B cell (primary cell): ENCODE measurements around the gene CIT. TPM values are rescaled to one million over a fixed set of nuclear protein-coding genes. Genes with fewer than 3 reads are reported as not detected.

ENCODE experiments used
- ATAC-seq: fragments of 200-7000 bp; cut with Tn5 transposase; one replicate; pipeline ENCODE4 v1.10.0; 2021; ENCODE audit warnings: low read depth, mild to moderate bottlenecking, moderate number of reproducible peaks, moderate library complexity
- CTCF ChIA-PET: fragments of 350-600 bp; sonication (Branson Sonifier 250); formaldehyde crosslinking; loops from one replicate; lab custom pipeline; 2021; ENCODE audit warnings: antibody characterized with exemption, inconsistent platforms; lab: Charles Lee
- POLR2A ChIA-PET: fragments of 350-600 bp; sonication (Branson Sonifier 250); formaldehyde crosslinking; loops from one replicate; lab custom pipeline; 2021; ENCODE audit warnings: antibody characterized with exemption; lab: Charles Lee
- DNase-seq: peaks from one replicate; pipeline ENCODE4 v3.0.0; 2013
- H2AFZ ChIP-seq: 2 replicates; pipeline ENCODE4 v1.6.1; 2012; ENCODE audit warnings: mild to moderate bottlenecking, low read depth, low read length; ENCODE audit not compliant: insufficient read depth, poor library complexity, severe bottlenecking
- H3K27ac ChIP-seq, 2 donors: 1 replicate in 1 of 2; 2 replicates in 1 of 2; pipeline ENCODE4 v1.5.1; 2012 to 2013; ENCODE audit warnings: low read length in 2 of 2, mild to moderate bottlenecking in 2 of 2, moderate library complexity in 1 of 2
- H3K27me3 ChIP-seq, 4 experiments: fragments of 200-600 bp in 1 of 4; sonication (generic) in 1 of 4; replicated peaks in 1 of 4; 1 replicate in 2 of 4; 2 replicates in 2 of 4; pipeline versions ENCODE4 v1.6.1 to v1.7.0; 2013 to 2016; ENCODE audit warnings: low read length in 3 of 4, mild to moderate bottlenecking in 2 of 4, mixed read lengths in 1 of 4, moderate library complexity in 1 of 4; ENCODE audit not compliant: insufficient read depth in 4 of 4, control insufficient read depth in 3 of 4; ENCODE audit errors: control extremely low read depth in 1 of 4
- H3K36me3 ChIP-seq, 2 experiments: replicated peaks in 1 of 2; 1 replicate in 1 of 2; 2 replicates in 1 of 2; pipeline versions ENCODE4 v1.6.1 to v1.7.1; 2013; ENCODE audit warnings: low read length in 1 of 2; ENCODE audit not compliant: insufficient read depth in 2 of 2, control insufficient read depth in 1 of 2; ENCODE audit errors: control extremely low read depth in 1 of 2, extremely low read depth in 1 of 2
- H3K4me1 ChIP-seq, 2 donors: fragments of 200-600 bp in 1 of 2; sonication (generic) in 1 of 2; 1 replicate in 1 of 2; 2 replicates in 1 of 2; pipeline versions ENCODE4 v1.5.1 to v1.6.1; 2013 to 2017; ENCODE audit warnings: low read length in 2 of 2; ENCODE audit not compliant: control insufficient read depth in 2 of 2, insufficient read depth in 2 of 2
- H3K4me2 ChIP-seq: replicated peaks from 2 replicates; pipeline ENCODE3; 2012; ENCODE audit warnings: mild to moderate bottlenecking, low read depth, low read length; ENCODE audit not compliant: poor library complexity, severe bottlenecking
- H3K4me3 ChIP-seq, 5 experiments: fragments of 200-600 bp in 1 of 5; sonication (generic) in 1 of 5; 1 replicate in 3 of 5; 2 replicates in 2 of 5; pipeline versions ENCODE4 v1.5.1 to v1.7.0; 2011 to 2016; ENCODE audit warnings: low read length in 4 of 5, mild to moderate bottlenecking in 4 of 5, low read depth in 2 of 5, control low read depth in 1 of 5, moderate library complexity in 1 of 5; ENCODE audit not compliant: insufficient read depth in 1 of 5; ENCODE audit errors: control extremely low read depth in 1 of 5, extremely low read depth in 1 of 5
- H3K79me2 ChIP-seq: fragments of 200-600 bp; sonication (generic); one replicate; pipeline ENCODE4 v1.6.0; 2016; ENCODE audit warnings: low read length; ENCODE audit not compliant: control insufficient read depth, insufficient read depth
- H3K9ac ChIP-seq: fragments of 200-600 bp; sonication (generic); 2 replicates; pipeline ENCODE4 v1.6.1; 2017; ENCODE audit warnings: mild to moderate bottlenecking, low read length, moderate library complexity
- H3K9me3 ChIP-seq, 3 donors: one replicate each; pipeline versions ENCODE4 v1.6.1 to v1.7.1; 2013; ENCODE audit warnings: low read length in 2 of 3; ENCODE audit not compliant: control insufficient read depth in 2 of 3, insufficient read depth in 1 of 3; ENCODE audit errors: control extremely low read depth in 1 of 3
- H4K20me1 ChIP-seq: 2 replicates; pipeline ENCODE4 v1.6.0; 2012; ENCODE audit warnings: mild to moderate bottlenecking, low read length; ENCODE audit not compliant: insufficient read depth, control insufficient read depth, poor library complexity, severe bottlenecking
- H3K27ac Mint-ChIP-seq: one replicate; pipeline ENCODE4 v1.8.0; 2021; ENCODE audit warnings: mixed read lengths
- H3K27me3 Mint-ChIP-seq: one replicate; pipeline ENCODE4 v1.8.0; 2021; ENCODE audit warnings: mixed read lengths
- H3K4me1 Mint-ChIP-seq: one replicate; pipeline ENCODE4 v1.8.0; 2021; ENCODE audit warnings: mixed read lengths
- H3K4me3 Mint-ChIP-seq: one replicate; pipeline ENCODE4 v1.8.0; 2021; ENCODE audit warnings: mixed read lengths
- H3K9me3 Mint-ChIP-seq: one replicate; pipeline ENCODE4 v1.8.0; 2022; ENCODE audit warnings: mixed read lengths; ENCODE audit not compliant: insufficient read depth
- EZH2 ChIP-seq: IDR thresholded peaks from 2 replicates; pipeline ENCODE4 v1.6.1; 2012; ENCODE audit warnings: borderline replicate concordance, low read depth, mild to moderate bottlenecking, moderate library complexity, low read length; ENCODE audit not compliant: insufficient read depth, poor library complexity, severe bottlenecking
- WGBS: methylation state at CpG from one replicate; pipeline ENCODE4 v1.1.5; 2013; ENCODE audit warnings: missing lambda C conversion rate; ENCODE audit not compliant: insufficient coverage; 5-methylcytosine and 5-hydroxymethylcytosine counted together
- intact Hi-C: fragments of 100-400 bp; cut with micrococcal nuclease; formaldehyde crosslinking; loops from one replicate; pipeline ENCODE4 v1.10.0; 2022
- polyA plus RNA-seq: library from polyadenylated mRNA; depleted of rRNA; stranded (reverse); fragments of >200 nt; gene quantifications from 2 replicates; pipeline ENCODE4 v1.2.3, GENCODE V29; 2012
- total RNA-seq, 2 donors: library from RNA; stranded (reverse); fragments of 120-200 nt in 1 of 2; gene quantifications; 1 replicate in 1 of 2; 2 replicates in 1 of 2; pipeline versions ENCODE4 v1.2.3 to v1.2.4, GENCODE V29; 2013 to 2022
- TF ChIP-seq, protein P1 (sequence below): fragments of 200-600 bp; IDR thresholded peaks from one replicate; pipeline ENCODE4 v1.8.0; 2022; ENCODE audit warnings: antibody characterized with exemption, mild to moderate bottlenecking

CIT gene
- total and polyA plus RNA-seq, 2 donors (not counting 1 experiment from before 2014, with no cell fraction given) = 1.4 to 6.1 TPM

DNA sequence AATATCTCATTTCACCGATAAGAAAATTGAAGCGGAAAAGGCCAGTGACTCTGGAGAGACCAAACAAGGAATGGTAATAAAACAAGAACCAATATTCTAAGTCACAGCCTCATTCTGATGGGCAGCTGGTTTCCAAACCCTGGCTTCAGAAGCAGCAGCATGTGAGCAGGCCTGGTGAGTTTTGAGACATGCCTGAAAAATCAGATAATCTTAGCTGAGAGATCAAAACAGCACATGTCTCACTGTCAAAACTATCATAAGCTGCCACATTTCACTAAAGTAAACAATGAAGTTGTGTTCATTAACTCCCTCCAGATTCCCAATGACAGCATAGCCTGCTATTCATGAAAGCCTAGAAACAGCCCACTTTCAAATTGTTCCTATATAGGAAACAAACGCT is 36.5 kb downstream of the CIT start:
- no peaks in the 10 kb centered on the region for H4K20me1 ChIP-seq
- CTCF ChIA-PET = no interaction called here
- no peak overlapping the region for H2AFZ ChIP-seq
- intact Hi-C loops = no loop called here
- no peak overlapping the region for H3K4me3 ChIP-seq
- no peaks in the 10 kb centered on the region for H3K27me3 ChIP-seq
- no peak overlapping the region for H3K4me2 ChIP-seq
- ATAC-seq (no peak), DNase-seq (no peak)
- Mint-ChIP-seq H3K27me3 (no peaks in the 10 kb centered on the region), H3K4me3 (no peak overlapping the region), H3K27ac (no peak overlapping the region), H3K4me1 (peaks cover 6% of the 10 kb centered on the region), H3K9me3 (peaks cover 3% of the 10 kb centered on the region)
- no peaks in the 10 kb centered on the region for H3K79me2 ChIP-seq
- no peak overlapping the region for H3K27ac ChIP-seq
- H3K9ac ChIP-seq = no peak overlapping the region
- WGBS = no CpG with 5 or more reads among the region's 3 CpGs
- H3K36me3 ChIP-seq = no peaks in the 10 kb centered on the region
- POLR2A ChIA-PET = no interaction called here
- H3K4me1 ChIP-seq = peaks cover 0 to 13% of the 10 kb centered on the region in 2 donors
- TF ChIP-seq EZH2 = no peak
- TF ChIP-seq, protein P1, sequence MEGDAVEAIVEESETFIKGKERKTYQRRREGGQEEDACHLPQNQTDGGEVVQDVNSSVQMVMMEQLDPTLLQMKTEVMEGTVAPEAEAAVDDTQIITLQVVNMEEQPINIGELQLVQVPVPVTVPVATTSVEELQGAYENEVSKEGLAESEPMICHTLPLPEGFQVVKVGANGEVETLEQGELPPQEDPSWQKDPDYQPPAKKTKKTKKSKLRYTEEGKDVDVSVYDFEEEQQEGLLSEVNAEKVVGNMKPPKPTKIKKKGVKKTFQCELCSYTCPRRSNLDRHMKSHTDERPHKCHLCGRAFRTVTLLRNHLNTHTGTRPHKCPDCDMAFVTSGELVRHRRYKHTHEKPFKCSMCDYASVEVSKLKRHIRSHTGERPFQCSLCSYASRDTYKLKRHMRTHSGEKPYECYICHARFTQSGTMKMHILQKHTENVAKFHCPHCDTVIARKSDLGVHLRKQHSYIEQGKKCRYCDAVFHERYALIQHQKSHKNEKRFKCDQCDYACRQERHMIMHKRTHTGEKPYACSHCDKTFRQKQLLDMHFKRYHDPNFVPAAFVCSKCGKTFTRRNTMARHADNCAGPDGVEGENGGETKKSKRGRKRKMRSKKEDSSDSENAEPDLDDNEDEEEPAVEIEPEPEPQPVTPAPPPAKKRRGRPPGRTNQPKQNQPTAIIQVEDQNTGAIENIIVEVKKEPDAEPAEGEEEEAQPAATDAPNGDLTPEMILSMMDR = no peak
- H3K9me3 ChIP-seq = peaks cover 0 to 10% (median 0%) of the 10 kb centered on the region in 3 donors

DNA sequence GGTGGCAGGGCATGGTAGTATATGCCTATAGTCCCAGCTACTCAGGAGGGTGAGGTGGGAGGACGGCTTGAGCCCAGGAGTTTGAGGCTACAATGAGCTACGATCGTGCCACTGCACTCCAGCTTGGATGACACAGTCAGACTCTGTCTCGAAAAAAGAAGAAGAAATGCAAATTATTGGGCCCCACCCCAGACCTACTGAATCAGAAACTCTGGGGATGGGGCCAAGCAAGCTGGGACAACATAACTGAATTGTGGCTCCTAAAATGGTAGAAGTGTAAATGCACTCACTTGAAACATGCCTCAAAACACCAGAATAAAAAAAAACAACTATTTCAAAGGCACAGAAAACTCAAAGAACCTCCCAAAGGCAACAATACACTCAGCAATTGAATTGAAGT is 37.0 kb downstream of the CIT start:
- TF ChIP-seq, protein P1 = no peak
- TF ChIP-seq EZH2 = no peak
- Histone ChIP-seq H3K4me1 (peaks cover 0 to 13% of the 10 kb centered on the region in 2 donors), H3K27ac (no peak overlapping the region), H4K20me1 (no peaks in the 10 kb centered on the region), H3K79me2 (no peaks in the 10 kb centered on the region), H2AFZ (no peak overlapping the region), H3K9ac (no peak overlapping the region), H3K27me3 (no peaks in the 10 kb centered on the region), H3K9me3 (peaks cover 0 to 10% (median 0%) of the 10 kb centered on the region in 3 donors), H3K4me3 (no peak overlapping the region), H3K36me3 (no peaks in the 10 kb centered on the region), H3K4me2 (no peak overlapping the region)
- ChIA-PET POLR2A (no interaction called here), CTCF (no interaction called here)
- peaks cover 6% of the 10 kb centered on the region for H3K4me1 Mint-ChIP-seq
- no peak overlapping the region for H3K27ac Mint-ChIP-seq
- ATAC-seq = no peak
- WGBS = 78% methylated on average over 3 of the region's 4 CpGs
- DNase-seq = no peak
- H3K27me3 Mint-ChIP-seq = no peaks in the 10 kb centered on the region
- intact Hi-C loops = no loop called here
- H3K9me3 Mint-ChIP-seq = peaks cover 3% of the 10 kb centered on the region
- H3K4me3 Mint-ChIP-seq = no peak overlapping the region
